Measurements from ENCODE around the gene ZDHHC3.

ZDHHC3 gene

GRCh38 chr3:45020534-45020933 lies 44.6 kb upstream of the ZDHHC3 start:
- TF ChIP-seq, protein P1, sequence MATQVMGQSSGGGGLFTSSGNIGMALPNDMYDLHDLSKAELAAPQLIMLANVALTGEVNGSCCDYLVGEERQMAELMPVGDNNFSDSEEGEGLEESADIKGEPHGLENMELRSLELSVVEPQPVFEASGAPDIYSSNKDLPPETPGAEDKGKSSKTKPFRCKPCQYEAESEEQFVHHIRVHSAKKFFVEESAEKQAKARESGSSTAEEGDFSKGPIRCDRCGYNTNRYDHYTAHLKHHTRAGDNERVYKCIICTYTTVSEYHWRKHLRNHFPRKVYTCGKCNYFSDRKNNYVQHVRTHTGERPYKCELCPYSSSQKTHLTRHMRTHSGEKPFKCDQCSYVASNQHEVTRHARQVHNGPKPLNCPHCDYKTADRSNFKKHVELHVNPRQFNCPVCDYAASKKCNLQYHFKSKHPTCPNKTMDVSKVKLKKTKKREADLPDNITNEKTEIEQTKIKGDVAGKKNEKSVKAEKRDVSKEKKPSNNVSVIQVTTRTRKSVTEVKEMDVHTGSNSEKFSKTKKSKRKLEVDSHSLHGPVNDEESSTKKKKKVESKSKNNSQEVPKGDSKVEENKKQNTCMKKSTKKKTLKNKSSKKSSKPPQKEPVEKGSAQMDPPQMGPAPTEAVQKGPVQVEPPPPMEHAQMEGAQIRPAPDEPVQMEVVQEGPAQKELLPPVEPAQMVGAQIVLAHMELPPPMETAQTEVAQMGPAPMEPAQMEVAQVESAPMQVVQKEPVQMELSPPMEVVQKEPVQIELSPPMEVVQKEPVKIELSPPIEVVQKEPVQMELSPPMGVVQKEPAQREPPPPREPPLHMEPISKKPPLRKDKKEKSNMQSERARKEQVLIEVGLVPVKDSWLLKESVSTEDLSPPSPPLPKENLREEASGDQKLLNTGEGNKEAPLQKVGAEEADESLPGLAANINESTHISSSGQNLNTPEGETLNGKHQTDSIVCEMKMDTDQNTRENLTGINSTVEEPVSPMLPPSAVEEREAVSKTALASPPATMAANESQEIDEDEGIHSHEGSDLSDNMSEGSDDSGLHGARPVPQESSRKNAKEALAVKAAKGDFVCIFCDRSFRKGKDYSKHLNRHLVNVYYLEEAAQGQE (IDR thresholded peaks at IDR 0.05; ENCODE audit: low read depth), result no peak
- TF ChIP-seq MAX (IDR thresholded peaks at IDR 0.05), result no peak
- TF ChIP-seq EGR1 (IDR thresholded peaks at IDR 0.05), result no peak
- no peak for TF ChIP-seq TCF12 (IDR thresholded peaks at IDR 0.05; ENCODE audit: low read depth)
- no peak for TF ChIP-seq CEBPB (IDR thresholded peaks at IDR 0.05)
- TF ChIP-seq, protein P2, sequence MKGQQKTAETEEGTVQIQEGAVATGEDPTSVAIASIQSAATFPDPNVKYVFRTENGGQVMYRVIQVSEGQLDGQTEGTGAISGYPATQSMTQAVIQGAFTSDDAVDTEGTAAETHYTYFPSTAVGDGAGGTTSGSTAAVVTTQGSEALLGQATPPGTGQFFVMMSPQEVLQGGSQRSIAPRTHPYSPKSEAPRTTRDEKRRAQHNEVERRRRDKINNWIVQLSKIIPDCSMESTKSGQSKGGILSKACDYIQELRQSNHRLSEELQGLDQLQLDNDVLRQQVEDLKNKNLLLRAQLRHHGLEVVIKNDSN (IDR thresholded peaks at IDR 0.05), result no peak
- TF ChIP-seq EP300 (IDR thresholded peaks at IDR 0.05; ENCODE audit: borderline replicate concordance), result no peak
- TF ChIP-seq TAF1 (IDR thresholded peaks at IDR 0.05; ENCODE audit: low read depth), result no peak
- TF ChIP-seq RAD21 (IDR thresholded peaks at IDR 0.05; ENCODE audit: low read depth), result no peak
- no peak for TF ChIP-seq YY1 (IDR thresholded peaks at IDR 0.05; ENCODE audit: low read depth)
- no peak for TF ChIP-seq NFIC (IDR thresholded peaks at IDR 0.05)
- no peak for TF ChIP-seq ZBTB7A (IDR thresholded peaks at IDR 0.05; ENCODE audit: low read depth)

DNA sequence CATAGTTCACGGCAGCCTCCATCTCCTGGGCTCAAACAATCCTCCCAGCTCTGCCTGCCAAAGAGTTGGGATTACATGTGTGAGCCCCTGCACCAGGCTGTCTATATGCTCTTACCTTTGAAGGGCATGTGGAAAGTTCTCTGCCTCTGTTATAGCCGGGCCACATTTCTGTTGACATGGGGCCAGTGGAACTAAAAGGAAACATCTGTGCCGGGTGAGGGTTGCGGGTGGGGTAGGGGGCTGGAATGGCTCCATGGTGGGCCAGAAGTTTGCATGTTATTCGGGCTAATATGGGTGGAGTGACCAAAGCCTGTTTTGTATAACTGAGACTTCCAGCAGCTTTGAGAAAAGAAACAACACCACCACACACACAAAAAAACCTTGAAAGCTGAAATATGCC lies 41.8 kb upstream of the ZDHHC3 start:
- TF ChIP-seq, protein P2 (IDR thresholded peaks at IDR 0.05), result no peak
- no peak for TF ChIP-seq ZBTB7A (IDR thresholded peaks at IDR 0.05; ENCODE audit: low read depth)
- no peak for TF ChIP-seq TAF1 (IDR thresholded peaks at IDR 0.05; ENCODE audit: low read depth)

GRCh38 chr3:45016916-45017315 lies 40.9 kb upstream of the ZDHHC3 start:
- TF ChIP-seq NFIC (IDR thresholded peaks at IDR 0.05), result no peak
- no peak for TF ChIP-seq EP300 (IDR thresholded peaks at IDR 0.05; ENCODE audit: borderline replicate concordance)

- TF ChIP-seq YY1 (IDR thresholded peaks at IDR 0.05; ENCODE audit: low read depth) (no peak), CEBPB (IDR thresholded peaks at IDR 0.05) (no peak), TAF1 (IDR thresholded peaks at IDR 0.05; ENCODE audit: low read depth) (no peak), RAD21 (IDR thresholded peaks at IDR 0.05; ENCODE audit: low read depth) (no peak), NFIC (IDR thresholded peaks at IDR 0.05) (no peak), ZBTB7A (IDR thresholded peaks at IDR 0.05; ENCODE audit: low read depth) (no peak), TCF12 (IDR thresholded peaks at IDR 0.05; ENCODE audit: low read depth) (no peak), EP300 (IDR thresholded peaks at IDR 0.05; ENCODE audit: borderline replicate concordance) (no peak), EGR1 (IDR thresholded peaks at IDR 0.05) (no peak), TEAD4 (IDR thresholded peaks at IDR 0.05) (no peak), MAX (IDR thresholded peaks at IDR 0.05) (no peak), CREB1 (IDR thresholded peaks at IDR 0.05; ENCODE audit: low read depth) (no peak)
- TF ChIP-seq, protein P1 (IDR thresholded peaks at IDR 0.05; ENCODE audit: low read depth), result no peak
- TF ChIP-seq, protein P2 (IDR thresholded peaks at IDR 0.05), result no peak
These were observed 36.6 kb upstream of the ZDHHC3 start for GRCh38 chr3:45012577-45012976.

GRCh38 chr3:45011756-45012508 lies 36.0 kb upstream of the ZDHHC3 start:
- TF ChIP-seq TEAD4 (IDR thresholded peaks at IDR 0.05), result peak; percentile 67
- no peak for TF ChIP-seq FOXM1 (IDR thresholded peaks at IDR 0.05; ENCODE audit: borderline replicate concordance, low read depth)
- TF ChIP-seq EP300 (IDR thresholded peaks at IDR 0.05; ENCODE audit: borderline replicate concordance), result peak; percentile 43; the same call in 1 of the 2 replicates

- TF ChIP-seq TEAD4 (IDR thresholded peaks at IDR 0.05), result peak; percentile 51; the same call in 1 of the 2 replicates
- no peak for TF ChIP-seq CEBPB (IDR thresholded peaks at IDR 0.05)
- TF ChIP-seq, protein P1 (IDR thresholded peaks at IDR 0.05; ENCODE audit: low read depth), result no peak
- TF ChIP-seq EP300 (IDR thresholded peaks at IDR 0.05; ENCODE audit: borderline replicate concordance), result no peak; the same call in 1 of the 2 replicates
These were observed 34.9 kb upstream of the ZDHHC3 start for GRCh38 chr3:45010811-45011333.

Measured in Ishikawa (cell line).